Effector memory CD4-positive, alpha-beta T cell (primary cell): ENCODE measurements around the gene IGFALS.

Source experiments
- DNase-seq, 3 donors: peaks; one replicate each; pipeline ENCODE4 v3.0.0-alpha.2; 2020
- H3K27ac ChIP-seq: 2 replicates; pipeline ENCODE4 v1.7.0; 2013; ENCODE audit warnings: mild to moderate bottlenecking, low read length, moderate library complexity; ENCODE audit not compliant: insufficient read depth, poor library complexity, severe bottlenecking
- H3K27me3 ChIP-seq: replicated peaks from 2 replicates; pipeline ENCODE4 v1.7.0; 2013; ENCODE audit warnings: mild to moderate bottlenecking, low read length; ENCODE audit not compliant: insufficient read depth, control insufficient read depth, poor library complexity, severe bottlenecking
- H3K36me3 ChIP-seq: 2 replicates; pipeline ENCODE4 v1.7.0; 2013; ENCODE audit warnings: mild to moderate bottlenecking, low read length, moderate library complexity; ENCODE audit not compliant: control insufficient read depth, insufficient read depth
- H3K4me1 ChIP-seq: 2 replicates; pipeline ENCODE4 v1.7.0; 2013; ENCODE audit warnings: low read length, mild to moderate bottlenecking; ENCODE audit not compliant: control insufficient read depth, insufficient read depth, poor library complexity, severe bottlenecking
- H3K4me3 ChIP-seq: 2 replicates; pipeline ENCODE4 v1.7.0; 2013; ENCODE audit warnings: low read length, low read depth, mild to moderate bottlenecking; ENCODE audit not compliant: insufficient read depth, poor library complexity, severe bottlenecking
- H3K9me3 ChIP-seq: 2 replicates; pipeline ENCODE4 v1.7.0; 2013; ENCODE audit warnings: mild to moderate bottlenecking, low read length, moderate library complexity; ENCODE audit not compliant: control insufficient read depth
- total RNA-seq, 3 donors: gene quantifications; one replicate each; lab custom pipeline; 2026; lab: John Stamatoyannopoulos, UW

IGFALS gene
- total RNA-seq = 0 to 0.19 (median 0.17) reads per million in 3 donors

GRCh38 chr16:1793578-1794220 lies at the start of gene IGFALS:
IGFALS (minus strand) TSS chr16:1793705; CDS start chr16:1793652, 53 bp downstream.
- H3K36me3 ChIP-seq = peaks cover 18% of the 10 kb centered on the region

GRCh38 chr16:1839554-1839953 lies 46.0 kb upstream of the IGFALS start:
- Histone ChIP-seq H3K36me3 (no peaks in the 10 kb centered on the region), H3K4me3 (no peak overlapping the region), H3K4me1 (no peaks in the 10 kb centered on the region), H3K27me3 (no peaks in the 10 kb centered on the region), H3K27ac (no peak overlapping the region), H3K9me3 (no peaks in the 10 kb centered on the region)
- DNase-seq = no peak

More at GRCh38 chr16:1793578-1794220, at the start of gene IGFALS:
- Histone ChIP-seq H3K4me3 (no peak within 1 kb of the TSS), H3K9me3 (no peaks in the 10 kb centered on the region), H3K27me3 (no peaks in the 10 kb centered on the region), H3K4me1 (no peaks in the 10 kb centered on the region), H3K27ac (no peak within 1 kb of the TSS)
- no peak for DNase-seq

- DNase-seq = no peak
- Histone ChIP-seq H3K27me3 (no peaks in the 10 kb centered on the region), H3K4me1 (no peaks in the 10 kb centered on the region), H3K4me3 (no peak overlapping the region), H3K9me3 (no peaks in the 10 kb centered on the region), H3K36me3 (no peaks in the 10 kb centered on the region), H3K27ac (no peak overlapping the region)
These were observed 40.6 kb upstream of the IGFALS start for GRCh38 chr16:1834096-1834495.

GRCh38 chr16:1832838-1833454 lies 39.4 kb upstream of the IGFALS start:
- Histone ChIP-seq H3K4me3 (no peak overlapping the region), H3K36me3 (no peaks in the 10 kb centered on the region), H3K27ac (no peak overlapping the region), H3K27me3 (no peaks in the 10 kb centered on the region), H3K4me1 (no peaks in the 10 kb centered on the region), H3K9me3 (no peaks in the 10 kb centered on the region)
- DNase-seq = no peak

GRCh38 chr16:1831186-1832075 lies 37.9 kb upstream of the IGFALS start:
- no peaks in the 10 kb centered on the region for H3K9me3 ChIP-seq
- no peak overlapping the region for H3K4me3 ChIP-seq
- no peaks in the 10 kb centered on the region for H3K36me3 ChIP-seq
- DNase-seq = no peak
- H3K27me3 ChIP-seq = no peaks in the 10 kb centered on the region
- peaks cover 6% of the 10 kb centered on the region for H3K4me1 ChIP-seq
- no peak overlapping the region for H3K27ac ChIP-seq

- peaks cover 13% of the 10 kb centered on the region for H3K4me1 ChIP-seq
- H3K9me3 ChIP-seq = no peaks in the 10 kb centered on the region
- no peaks in the 10 kb centered on the region for H3K36me3 ChIP-seq
- no peaks in the 10 kb centered on the region for H3K27me3 ChIP-seq
- no peak overlapping the region for H3K4me3 ChIP-seq
- no peak overlapping the region for H3K27ac ChIP-seq
- no peak for DNase-seq
These were observed 36.7 kb upstream of the IGFALS start for GRCh38 chr16:1830213-1830612.

- peaks cover 18% of the 10 kb centered on the region for H3K4me1 ChIP-seq
- H3K4me3 ChIP-seq = no peak overlapping the region
- no peak overlapping the region for H3K27ac ChIP-seq
- no peaks in the 10 kb centered on the region for H3K9me3 ChIP-seq
- H3K27me3 ChIP-seq = no peaks in the 10 kb centered on the region
- no peak for DNase-seq
- H3K36me3 ChIP-seq = no peaks in the 10 kb centered on the region
These were observed 35.3 kb upstream of the IGFALS start for GRCh38 chr16:1828645-1829410.

- Histone ChIP-seq H3K4me1 (peaks cover 21% of the 10 kb centered on the region), H3K4me3 (peak within 1 kb of the TSS; percentile 94), H3K9me3 (no peaks in the 10 kb centered on the region), H3K27me3 (no peaks in the 10 kb centered on the region), H3K27ac (peak within 1 kb of the TSS; percentile 77), H3K36me3 (peaks cover 11% of the 10 kb centered on the region)
- peak; percentile 81 to 86 (median 84) for DNase-seq
These were observed 33.4 kb upstream of the IGFALS start, which contains the start of the genes FAHD1 and HAGH for GRCh38 chr16:1826691-1827573. FAHD1 (plus strand) TSS chr16:1827206; CDS start chr16:1827239, 33 bp downstream. HAGH (minus strand) TSS chr16:1826825; CDS start chr16:1826787, 38 bp downstream.
